ENCODE data around the gene NEU4.
"Not testable (repeated sequence)": the region's sequence is repeated elsewhere in the genome, so short reads cannot be mapped to it uniquely, and the experiment has no call there.

The NEU4 gene

GRCh38 chr2:241798081-241798630 is 10.8 kb upstream of the NEU4 start:
- H3K4me3 ChIP-seq (ENCODE audit: low read length): no peak overlapping the region
- no peak for DNase-seq (ENCODE audit: low read depth)
- no peak for TF ChIP-seq CTCF (conservative IDR thresholded peaks at IDR 0.05; ENCODE audit: low read length)

- TF ChIP-seq CTCF (conservative IDR thresholded peaks at IDR 0.05; ENCODE audit: low read length): no peak
- DNase-seq (ENCODE audit: low read depth): no peak
- H3K4me3 ChIP-seq (ENCODE audit: low read length): no peak overlapping the region
Measured at GRCh38 chr2:241798631-241799521, 10.1 kb upstream of the NEU4 start.

DNA sequence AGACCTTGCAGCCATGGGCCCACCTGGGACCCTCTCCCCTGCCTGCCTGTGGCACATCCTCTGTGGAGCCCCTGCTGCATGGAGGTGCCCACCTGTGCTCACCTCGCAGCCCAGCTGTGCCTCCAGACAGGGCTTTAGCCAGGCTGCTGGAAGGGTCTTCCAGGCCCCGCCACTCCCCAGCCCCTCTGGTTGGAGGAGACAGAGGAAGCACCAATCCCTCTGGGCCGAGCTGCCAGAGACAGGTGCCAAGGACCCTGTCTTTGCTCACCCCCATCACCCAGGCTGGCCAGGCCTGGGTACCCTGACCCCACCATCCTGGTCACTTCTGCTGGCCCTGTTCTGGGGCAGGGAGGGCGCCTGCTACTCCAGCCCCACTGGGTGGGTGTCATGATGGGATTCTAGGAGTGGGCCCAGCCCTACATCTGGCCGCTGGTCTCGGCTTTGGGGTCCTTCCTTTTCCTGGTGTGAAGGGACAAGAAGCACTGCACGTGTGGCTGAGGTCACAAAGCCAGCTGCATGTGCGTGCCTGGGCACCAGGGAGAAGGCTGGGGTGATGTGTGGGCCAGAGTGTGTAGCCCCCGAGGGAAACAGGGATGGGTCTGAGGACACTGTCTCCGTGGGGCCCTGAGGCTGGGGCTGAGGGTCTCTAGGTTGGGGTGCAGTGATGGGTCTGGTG is 9.3 kb upstream of the NEU4 start:
- no peak for TF ChIP-seq CTCF (conservative IDR thresholded peaks at IDR 0.05; ENCODE audit: low read length)
- DNase-seq (ENCODE audit: low read depth): no peak
- no peak overlapping the region for H3K4me3 ChIP-seq (ENCODE audit: low read length)

DNA sequence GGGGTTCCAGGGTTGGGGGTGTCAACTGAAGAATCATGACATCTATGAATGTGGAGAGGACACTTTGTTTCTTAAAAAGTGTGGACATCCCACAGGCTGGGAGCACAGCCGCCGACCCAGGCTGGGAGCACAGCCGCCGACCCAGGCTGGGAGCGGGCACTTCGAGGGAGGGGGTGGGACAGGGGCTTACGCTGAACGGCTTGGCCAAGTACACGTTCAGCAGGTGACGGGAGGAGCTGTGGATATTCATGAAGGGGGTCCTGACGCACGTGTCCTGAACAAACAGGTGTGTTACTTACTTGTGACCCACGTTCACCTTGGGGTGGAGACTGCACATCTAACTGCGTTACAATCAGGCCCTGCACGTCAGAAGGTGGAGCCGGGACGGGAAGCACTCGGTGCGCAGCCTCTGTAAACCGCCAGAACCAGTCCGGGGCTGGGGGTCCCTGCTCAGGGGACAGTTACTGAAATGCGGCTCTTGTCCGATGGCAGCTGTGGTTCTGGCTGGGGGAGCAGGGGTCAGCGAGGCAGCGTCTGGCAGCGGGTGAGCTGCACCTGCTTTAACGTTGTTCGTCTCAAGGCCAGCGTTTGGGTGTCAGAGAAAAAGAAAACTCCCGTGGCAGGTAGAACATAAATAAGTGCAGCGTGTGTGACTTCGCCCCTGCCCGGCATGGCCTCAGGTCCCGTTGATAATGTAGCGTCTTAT is 8.6 kb upstream of the NEU4 start:
- not testable (repeated sequence) for DNase-seq (ENCODE audit: low read depth); H3K4me3 ChIP-seq (ENCODE audit: low read length)

GRCh38 chr2:241801611-241802420 is 7.2 kb upstream of the NEU4 start:
- no peak for TF ChIP-seq CTCF (conservative IDR thresholded peaks at IDR 0.05; ENCODE audit: low read length)
- no peak for DNase-seq (ENCODE audit: low read depth)
- H3K4me3 ChIP-seq (ENCODE audit: low read length): no peak overlapping the region

DNA sequence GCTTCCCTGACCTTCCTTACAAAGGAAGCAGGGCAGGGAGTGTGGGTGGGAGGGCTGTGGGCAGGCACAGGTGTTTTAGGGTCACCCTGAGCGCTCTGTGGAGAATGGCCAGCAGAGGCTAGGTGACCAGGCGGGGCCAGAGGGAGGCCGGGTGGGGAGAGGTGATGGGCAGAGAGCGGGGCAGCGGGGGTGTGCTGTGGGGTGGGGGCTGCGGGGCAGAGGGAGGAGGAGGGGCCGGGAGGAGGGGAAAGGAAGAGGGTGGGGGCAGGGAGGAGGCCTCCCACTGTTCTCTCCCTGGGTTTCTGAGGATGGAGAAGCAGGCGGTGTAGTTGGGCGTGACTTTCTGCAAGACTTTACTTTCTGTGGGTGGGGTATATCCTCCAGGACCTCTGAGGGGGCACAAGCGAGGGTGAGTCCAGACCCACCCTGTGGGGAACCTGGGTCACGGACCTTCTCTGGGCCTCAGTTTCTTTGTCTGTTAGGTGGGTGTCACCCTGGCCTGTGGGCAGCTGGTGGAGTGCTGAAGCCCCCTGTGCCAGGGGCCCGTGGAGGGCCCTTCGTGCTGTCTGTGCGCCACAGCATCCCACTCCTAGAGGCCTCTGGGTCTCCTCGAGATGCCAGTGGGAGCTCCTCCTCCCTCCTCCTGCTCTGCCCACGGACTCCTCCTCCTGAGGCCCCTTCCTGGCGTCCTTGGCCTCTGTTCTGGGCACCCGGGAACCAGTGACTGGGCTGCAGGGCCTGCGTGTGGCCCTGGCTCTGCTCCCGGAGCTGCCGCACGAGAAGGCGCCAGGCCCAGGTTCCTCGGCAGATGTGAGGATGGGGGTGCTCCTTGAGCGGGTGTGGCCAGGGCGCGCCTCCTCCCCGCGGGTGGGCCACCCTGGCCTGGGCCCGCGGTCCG is 6.3 kb upstream of the NEU4 start:
- no peak for TF ChIP-seq CTCF (conservative IDR thresholded peaks at IDR 0.05; ENCODE audit: low read length)
- H3K4me3 ChIP-seq (ENCODE audit: low read length): no peak overlapping the region
- no peak for DNase-seq (ENCODE audit: low read depth)
